Activated CD8-positive, alpha-beta T cell treated with anti-CD3 and anti-CD28 coated beads, Interleukin-2, amount 10 ng/mL, durations not matched to agents 7 days and 5 days (primary cell): ENCODE measurements around the gene PAQR4. TPM values are rescaled to one million over a fixed set of nuclear protein-coding genes. Genes with fewer than 3 reads are reported as not detected.

ENCODE experiments used
- ATAC-seq: fragments of 150-1000 bp; cut with Tn5 transposase; one replicate; pipeline ENCODE4 v1.10.0; 2021; ENCODE audit warnings: moderate library complexity
- CTCF ChIA-PET: fragments of 350-600 bp; sonication (Branson Sonifier 250); formaldehyde crosslinking; loops from one replicate; lab custom pipeline; 2021; ENCODE audit warnings: antibody characterized with exemption; lab: Charles Lee
- POLR2A ChIA-PET: fragments of 350-600 bp; sonication (Branson Sonifier 250); formaldehyde crosslinking; loops from one replicate; lab custom pipeline; 2021; ENCODE audit warnings: antibody characterized with exemption; lab: Charles Lee
- DNase-seq: peaks from one replicate; pipeline ENCODE4 v3.0.0-alpha.2; 2020
- H3K27ac Mint-ChIP-seq: one replicate; pipeline ENCODE4 v1.8.0; 2021; ENCODE audit warnings: mild to moderate bottlenecking, mixed read lengths
- H3K27me3 Mint-ChIP-seq: one replicate; pipeline ENCODE4 v1.8.0; 2021; ENCODE audit warnings: low read depth, mixed read lengths
- H3K36me3 Mint-ChIP-seq: one replicate; pipeline ENCODE4 v1.8.0; 2021; ENCODE audit warnings: low read depth, mixed read lengths
- H3K4me1 Mint-ChIP-seq: one replicate; pipeline ENCODE4 v1.8.0; 2021; ENCODE audit warnings: low read depth, mixed read lengths
- H3K4me3 Mint-ChIP-seq: one replicate; pipeline ENCODE4 v1.8.0; 2021; ENCODE audit warnings: mild to moderate bottlenecking, mixed read lengths
- H3K9me3 Mint-ChIP-seq: one replicate; pipeline ENCODE4 v1.8.0; 2022; ENCODE audit warnings: mixed read lengths; ENCODE audit not compliant: insufficient read depth
- total RNA-seq, 2 experiments: library from RNA; stranded (reverse); gene quantifications; one replicate each; pipeline ENCODE4 v1.2.3, GENCODE V29; 2021

Gene PAQR4
- total RNA-seq, 2 experiments from 2014 or later: 53.6 to 57.7 TPM

- Mint-ChIP-seq H3K4me1 (peaks cover 33% of the 10 kb centered on the region), H3K36me3 (peaks cover 47% of the 10 kb centered on the region), H3K27ac (no peak overlapping the region), H3K4me3 (no peak overlapping the region), H3K27me3 (no peaks in the 10 kb centered on the region), H3K9me3 (no peaks in the 10 kb centered on the region)
- DNase-seq (no peak), ATAC-seq (no peak)
- CTCF ChIA-PET: no interaction called here
- POLR2A ChIA-PET: interaction anchor here (0.9 kb wide), 1 partner anchor 30 kb away, joined by 3 read pairs; no protein-coding TSS in a partner anchor
These were observed 6.1 kb downstream of the PAQR4 start for GRCh38 chr16:2975161-2975795.

GRCh38 chr16:2976201-2976600 lies 7.1 kb downstream of the PAQR4 start:
- no peaks in the 10 kb centered on the region for H3K27me3 Mint-ChIP-seq
- ChIA-PET POLR2A (interaction anchor here (0.9 kb wide), 1 partner anchor 29 kb away, joined by 3 read pairs; no protein-coding TSS in a partner anchor), CTCF (no interaction called here)
- no peak overlapping the region for H3K4me3 Mint-ChIP-seq
- no peak for ATAC-seq
- H3K4me1 Mint-ChIP-seq: peaks cover 32% of the 10 kb centered on the region
- no peaks in the 10 kb centered on the region for H3K9me3 Mint-ChIP-seq
- H3K36me3 Mint-ChIP-seq: peaks cover 42% of the 10 kb centered on the region
- DNase-seq: no peak
- no peak overlapping the region for H3K27ac Mint-ChIP-seq

- POLR2A ChIA-PET: interaction anchor here (2.1 kb wide), 1 partner anchor 7 kb away, joined by 13 read pairs; the partner anchor contains the start of gene PAQR4
- peaks cover 35% of the 10 kb centered on the region for H3K4me1 Mint-ChIP-seq
These were observed 7.5 kb downstream of the PAQR4 start for GRCh38 chr16:2976673-2977072.

GRCh38 chr16:2977440-2977839 lies 8.3 kb downstream of the PAQR4 start:
- CTCF ChIA-PET: no interaction called here
- POLR2A ChIA-PET: interaction anchor here (2.1 kb wide), 1 partner anchor 8 kb away, joined by 13 read pairs; the partner anchor contains the start of gene PAQR4
- peaks cover 33% of the 10 kb centered on the region for H3K4me1 Mint-ChIP-seq
- H3K36me3 Mint-ChIP-seq: peaks cover 37% of the 10 kb centered on the region
- DNase-seq (no peak), ATAC-seq (no peak)
- no peak overlapping the region for H3K27ac Mint-ChIP-seq
- H3K27me3 Mint-ChIP-seq: no peaks in the 10 kb centered on the region
- H3K4me3 Mint-ChIP-seq: no peak overlapping the region
- H3K9me3 Mint-ChIP-seq: no peaks in the 10 kb centered on the region

More at GRCh38 chr16:2976673-2977072, 7.5 kb downstream of the PAQR4 start:
- Mint-ChIP-seq H3K36me3 (peaks cover 42% of the 10 kb centered on the region), H3K4me3 (no peak overlapping the region), H3K27ac (no peak overlapping the region), H3K9me3 (no peaks in the 10 kb centered on the region), H3K27me3 (no peaks in the 10 kb centered on the region)
- DNase-seq: no peak
- CTCF ChIA-PET: no interaction called here
- ATAC-seq: no peak

GRCh38 chr16:2979669-2980226 lies 10.6 kb downstream of the PAQR4 start:
- CTCF ChIA-PET: interaction anchor here (1.0 to 3.9 kb wide), 5 partner anchors 10 to 140 kb away, joined by 3 to 16 read pairs (median 4); partner anchors contain the start of gene PAQR4
- peaks cover 30% of the 10 kb centered on the region for H3K36me3 Mint-ChIP-seq
- no peaks in the 10 kb centered on the region for H3K9me3 Mint-ChIP-seq
- ATAC-seq (peak; percentile 11), DNase-seq (peak; percentile 48)
- H3K27me3 Mint-ChIP-seq: no peaks in the 10 kb centered on the region
- peak overlapping the region; percentile 87 for H3K4me3 Mint-ChIP-seq
- H3K4me1 Mint-ChIP-seq: peaks cover 45% of the 10 kb centered on the region
- POLR2A ChIA-PET: interaction anchor here (0.6 to 2.5 kb wide), 15 partner anchors 7 to 204 kb away, joined by 3 to 30 read pairs (median 3); partner anchors contain the start of genes CLDN6, PAQR4 and TNFRSF12A
- H3K27ac Mint-ChIP-seq: peak overlapping the region; percentile 88

GRCh38 chr16:2980227-2981176 lies 11.4 kb downstream of the PAQR4 start, which contains the start of gene PKMYT1:
PKMYT1 (minus strand) TSS chr16:2980446; CDS start chr16:2979657, 789 bp downstream.
- DNase-seq (peak; percentile 95), ATAC-seq (peak; percentile 95)
- no peaks in the 10 kb centered on the region for H3K27me3 Mint-ChIP-seq
- CTCF ChIA-PET: interaction anchor here (1.0 to 3.9 kb wide), 6 partner anchors 11 to 141 kb away, joined by 3 to 16 read pairs (median 4); partner anchors contain the start of gene PAQR4
- peak within 1 kb of the TSS; percentile 87 for H3K4me3 Mint-ChIP-seq
- POLR2A ChIA-PET: interaction anchor here (0.6 to 2.5 kb wide), 18 partner anchors 8 to 205 kb away, joined by 3 to 30 read pairs (median 3); partner anchors contain the start of genes CLDN6, PAQR4 and TNFRSF12A
- H3K4me1 Mint-ChIP-seq: peaks cover 45% of the 10 kb centered on the region
- H3K36me3 Mint-ChIP-seq: peaks cover 28% of the 10 kb centered on the region
- peak within 1 kb of the TSS; percentile 88 for H3K27ac Mint-ChIP-seq
- H3K9me3 Mint-ChIP-seq: no peaks in the 10 kb centered on the region

- peak overlapping the region; percentile 83 for H3K27ac Mint-ChIP-seq
- H3K4me3 Mint-ChIP-seq: peak overlapping the region; percentile 87
- ATAC-seq: no peak
- ChIA-PET POLR2A (interaction anchor here (0.7 to 2.5 kb wide), 10 partner anchors 8 to 115 kb away, joined by 3 to 30 read pairs (median 4); partner anchors contain the start of gene PAQR4), CTCF (interaction anchor here (1.3 to 3.9 kb wide), 5 partner anchors 12 to 142 kb away, joined by 3 to 16 read pairs (median 4); partner anchors contain the start of gene PAQR4)
- H3K36me3 Mint-ChIP-seq: peaks cover 20% of the 10 kb centered on the region
- H3K9me3 Mint-ChIP-seq: no peaks in the 10 kb centered on the region
- H3K27me3 Mint-ChIP-seq: no peaks in the 10 kb centered on the region
- no peak for DNase-seq
- H3K4me1 Mint-ChIP-seq: peaks cover 45% of the 10 kb centered on the region
These were observed 12.2 kb downstream of the PAQR4 start for GRCh38 chr16:2981177-2981898.

- no peak for DNase-seq
- H3K9me3 Mint-ChIP-seq: no peaks in the 10 kb centered on the region
- H3K27me3 Mint-ChIP-seq: no peaks in the 10 kb centered on the region
- H3K36me3 Mint-ChIP-seq: peaks cover 19% of the 10 kb centered on the region
- CTCF ChIA-PET: interaction anchor here (1.4 to 3.9 kb wide), 2 partner anchors 12 to 55 kb away, joined by 4 to 16 read pairs; partner anchors contain the start of gene PAQR4
- peaks cover 44% of the 10 kb centered on the region for H3K4me1 Mint-ChIP-seq
- ATAC-seq: no peak
- peak overlapping the region; percentile 74 for H3K27ac Mint-ChIP-seq
- peak overlapping the region; percentile 87 for H3K4me3 Mint-ChIP-seq
- POLR2A ChIA-PET: interaction anchor here (2.2 kb wide), 1 partner anchor 10 kb away, joined by 13 read pairs; no protein-coding TSS in a partner anchor
These were observed 12.7 kb downstream of the PAQR4 start for GRCh38 chr16:2981899-2982250.

- DNase-seq: no peak
- H3K4me3 Mint-ChIP-seq: no peak overlapping the region
- ATAC-seq: no peak
- H3K4me1 Mint-ChIP-seq: peaks cover 38% of the 10 kb centered on the region
- H3K9me3 Mint-ChIP-seq: no peaks in the 10 kb centered on the region
- CTCF ChIA-PET: interaction anchor here (1.0 to 3.9 kb wide), 5 partner anchors 13 to 55 kb away, joined by 3 to 16 read pairs (median 4); partner anchors contain the start of gene PAQR4
- no peaks in the 10 kb centered on the region for H3K27me3 Mint-ChIP-seq
- POLR2A ChIA-PET: interaction anchor here (1.4 kb wide), 1 partner anchor 12 kb away, joined by 4 read pairs; no protein-coding TSS in a partner anchor
- peaks cover 14% of the 10 kb centered on the region for H3K36me3 Mint-ChIP-seq
- no peak overlapping the region for H3K27ac Mint-ChIP-seq
These were observed 13.3 kb downstream of the PAQR4 start for GRCh38 chr16:2982402-2982801.

- ChIA-PET CTCF (interaction anchor here (0.8 to 3.9 kb wide), 5 partner anchors 14 to 44 kb away, joined by 3 to 16 read pairs (median 4); partner anchors contain the start of gene PAQR4), POLR2A (interaction anchor here (1.4 kb wide), 1 partner anchor 14 kb away, joined by 4 read pairs; no protein-coding TSS in a partner anchor)
- Mint-ChIP-seq H3K36me3 (peaks cover 7% of the 10 kb centered on the region), H3K27me3 (no peaks in the 10 kb centered on the region), H3K4me3 (peak overlapping the region; percentile 45), H3K9me3 (no peaks in the 10 kb centered on the region), H3K4me1 (peaks cover 29% of the 10 kb centered on the region), H3K27ac (no peak overlapping the region)
- ATAC-seq: peak; percentile 46
- DNase-seq: peak; percentile 81
These were observed 14.6 kb downstream of the PAQR4 start for GRCh38 chr16:2983706-2984136.
